Kidney epithelial cell (primary cell): Measurements from ENCODE around the gene RDH12. TPM values are rescaled to one million over a fixed set of nuclear protein-coding genes. Genes with fewer than 3 reads are reported as not detected.
"Not testable (repeated sequence)": the region's sequence is repeated elsewhere in the genome, so short reads cannot be mapped to it uniquely, and the experiment has no call there.

Experiments used
- DNase-seq: peaks from one replicate; pipeline ENCODE4 v3.0.0-alpha.2; 2010; ENCODE audit warnings: low read depth
- H3K27me3 ChIP-seq: 2 replicates; pipeline ENCODE4 v1.6.0; 2011; ENCODE audit warnings: low read length; ENCODE audit not compliant: control insufficient read depth, insufficient read depth
- H3K36me3 ChIP-seq: 2 replicates; pipeline ENCODE4 v1.5.1; 2011; ENCODE audit warnings: low read length; ENCODE audit not compliant: control insufficient read depth, insufficient read depth
- H3K4me3 ChIP-seq: 2 replicates; pipeline ENCODE4 v1.5.1; 2011; ENCODE audit warnings: low read depth, mild to moderate bottlenecking, control low read depth, low read length
- total RNA-seq: library from RNA; depleted of rRNA; stranded (reverse); fragments of >200 nt; gene quantifications from 2 replicates; pipeline ENCODE4 v1.2.3, GENCODE V29; 2015
- TF ChIP-seq, protein P1 (sequence below): IDR thresholded peaks from 2 replicates; pipeline ENCODE4 v1.5.1; 2011; ENCODE audit warnings: mild to moderate bottlenecking, moderate library complexity, low read length, control low read depth, inconsistent platforms; ENCODE audit not compliant: insufficient read depth, poor library complexity, severe bottlenecking

Gene RDH12
- total RNA-seq, 1 donor from 2014 or later = not detected

- Histone ChIP-seq H3K4me3 (peak within 1 kb of the TSS; percentile 95), H3K27me3 (no peaks in the 10 kb centered on the region), H3K36me3 (peaks cover 4% of the 10 kb centered on the region)
- peak; percentile 79 for DNase-seq
- TF ChIP-seq, protein P1, sequence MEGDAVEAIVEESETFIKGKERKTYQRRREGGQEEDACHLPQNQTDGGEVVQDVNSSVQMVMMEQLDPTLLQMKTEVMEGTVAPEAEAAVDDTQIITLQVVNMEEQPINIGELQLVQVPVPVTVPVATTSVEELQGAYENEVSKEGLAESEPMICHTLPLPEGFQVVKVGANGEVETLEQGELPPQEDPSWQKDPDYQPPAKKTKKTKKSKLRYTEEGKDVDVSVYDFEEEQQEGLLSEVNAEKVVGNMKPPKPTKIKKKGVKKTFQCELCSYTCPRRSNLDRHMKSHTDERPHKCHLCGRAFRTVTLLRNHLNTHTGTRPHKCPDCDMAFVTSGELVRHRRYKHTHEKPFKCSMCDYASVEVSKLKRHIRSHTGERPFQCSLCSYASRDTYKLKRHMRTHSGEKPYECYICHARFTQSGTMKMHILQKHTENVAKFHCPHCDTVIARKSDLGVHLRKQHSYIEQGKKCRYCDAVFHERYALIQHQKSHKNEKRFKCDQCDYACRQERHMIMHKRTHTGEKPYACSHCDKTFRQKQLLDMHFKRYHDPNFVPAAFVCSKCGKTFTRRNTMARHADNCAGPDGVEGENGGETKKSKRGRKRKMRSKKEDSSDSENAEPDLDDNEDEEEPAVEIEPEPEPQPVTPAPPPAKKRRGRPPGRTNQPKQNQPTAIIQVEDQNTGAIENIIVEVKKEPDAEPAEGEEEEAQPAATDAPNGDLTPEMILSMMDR = no peak
These were observed 6.2 kb upstream of the RDH12 start, which contains the start of gene RDH11 for GRCh38 chr14:67695394-67695949. Gene RDH11 (minus strand): TSS chr14:67695764. CDS start chr14:67695703, 61 bp downstream.

DNA sequence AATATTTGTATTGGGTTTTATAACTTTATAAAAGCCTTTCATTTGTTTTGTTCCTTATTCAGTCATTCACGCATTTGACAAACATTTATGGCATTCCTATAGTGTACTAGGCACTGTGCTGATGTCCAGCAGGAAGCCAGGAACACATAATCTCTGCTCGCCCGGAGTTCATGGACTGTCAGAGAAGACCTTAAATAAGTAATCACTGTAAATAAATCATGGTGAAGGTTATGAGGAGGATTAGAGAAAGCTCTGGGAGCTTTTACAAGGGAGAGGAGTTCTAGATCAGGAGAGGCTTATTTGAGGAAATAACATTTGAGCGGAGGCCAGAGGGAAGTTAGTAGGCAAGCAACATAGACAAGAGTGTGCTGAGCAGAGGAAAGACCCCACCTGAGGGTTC lies 4.7 kb upstream of the RDH12 start:
- H3K36me3 ChIP-seq = peaks cover 2% of the 10 kb centered on the region
- no peak for DNase-seq
- H3K4me3 ChIP-seq = no peak overlapping the region
- TF ChIP-seq, protein P1 = no peak
- H3K27me3 ChIP-seq = no peaks in the 10 kb centered on the region

DNA sequence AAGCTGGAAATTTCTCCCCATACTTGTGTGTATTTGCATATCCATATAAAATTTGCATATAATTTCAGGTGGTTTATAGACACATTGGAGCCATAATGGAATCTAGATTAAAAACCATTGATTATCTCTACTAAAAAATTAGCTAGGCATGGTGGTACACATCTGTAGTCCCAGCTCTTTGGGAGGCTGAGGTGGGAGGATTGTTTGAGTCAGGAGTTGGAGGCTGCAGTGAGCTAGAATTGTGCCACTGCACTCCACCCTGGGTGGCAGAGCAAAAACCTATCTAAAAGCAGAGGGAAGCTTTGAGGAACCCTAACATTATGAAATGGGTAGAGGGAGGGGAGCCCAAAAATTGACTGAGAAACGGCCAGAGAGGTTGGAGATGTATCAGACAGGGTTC lies 3.5 kb upstream of the RDH12 start:
- H3K36me3 ChIP-seq = no peaks in the 10 kb centered on the region
- TF ChIP-seq, protein P1 = no peak
- H3K27me3 ChIP-seq = no peaks in the 10 kb centered on the region
- no peak for DNase-seq
- H3K4me3 ChIP-seq = no peak overlapping the region

GRCh38 chr14:67703997-67704396 lies 2.3 kb downstream of the RDH12 start:
- TF ChIP-seq, protein P1 = no peak
- no peak for DNase-seq
- H3K4me3 ChIP-seq = no peak overlapping the region
- no peaks in the 10 kb centered on the region for H3K27me3 ChIP-seq
- no peaks in the 10 kb centered on the region for H3K36me3 ChIP-seq

- TF ChIP-seq, protein P1 = peak; percentile 69
- no peak for DNase-seq
- H3K4me3 ChIP-seq = no peak overlapping the region
- H3K27me3 ChIP-seq = no peaks in the 10 kb centered on the region
- H3K36me3 ChIP-seq = no peaks in the 10 kb centered on the region
These were observed 2.9 kb downstream of the RDH12 start for GRCh38 chr14:67704484-67705089.

DNA sequence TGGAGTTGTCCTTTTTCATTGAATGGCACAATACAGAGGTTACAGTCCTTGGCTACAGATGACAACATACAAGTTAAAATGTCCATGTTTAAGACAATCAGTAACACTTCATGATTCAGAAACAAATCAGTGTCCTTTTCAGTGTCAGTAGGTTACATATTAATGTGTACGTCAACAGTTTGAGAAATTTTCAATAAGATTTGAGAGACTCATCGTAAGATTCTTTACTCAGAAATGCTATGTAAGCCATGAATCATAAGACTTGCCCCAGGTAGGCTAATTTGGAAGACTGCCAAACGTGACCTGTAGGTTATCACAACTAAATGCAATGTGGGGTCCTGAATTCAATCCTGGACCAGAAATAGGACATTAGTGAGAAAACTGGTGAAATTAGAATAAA lies 3.5 kb downstream of the RDH12 start:
- no peak for DNase-seq
- no peaks in the 10 kb centered on the region for H3K27me3 ChIP-seq
- no peak overlapping the region for H3K4me3 ChIP-seq
- no peaks in the 10 kb centered on the region for H3K36me3 ChIP-seq
- TF ChIP-seq, protein P1 = no peak

DNA sequence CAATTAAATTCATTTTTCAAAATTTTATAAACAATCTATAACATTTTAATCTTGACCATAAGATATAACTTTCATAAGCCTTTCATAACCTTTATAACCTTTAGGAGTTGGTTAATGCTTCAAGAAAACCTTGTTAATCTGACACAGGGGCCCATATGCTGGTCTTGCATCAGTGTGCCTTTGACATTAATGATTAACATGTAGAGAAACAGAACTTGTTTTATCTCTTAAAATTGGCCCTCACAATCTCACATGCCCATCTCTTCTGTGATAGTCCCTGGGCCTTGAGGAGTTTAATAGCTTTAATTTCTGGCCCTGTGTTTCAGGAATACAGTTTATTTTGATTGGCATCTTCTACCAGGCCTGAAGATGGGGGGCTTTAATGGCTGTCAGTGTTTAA lies 7.7 kb downstream of the RDH12 start:
- H3K36me3 ChIP-seq, DNase-seq, H3K4me3 ChIP-seq, H3K27me3 ChIP-seq: not testable (repeated sequence)

GRCh38 chr14:67709796-67710195 lies 8.1 kb downstream of the RDH12 start:
- not testable (repeated sequence) for H3K36me3 ChIP-seq, H3K4me3 ChIP-seq, DNase-seq, H3K27me3 ChIP-seq
